D721Med (cell line): Measurements from ENCODE around the gene CLMP.

Experiments used
- DNase-seq: peaks from one replicate; pipeline ENCODE4 v3.0.0; 2011; ENCODE audit warnings: low spot score; ENCODE audit not compliant: insufficient read length
- FAIRE-seq: peaks from 2 replicates; lab custom pipeline; 2011; peaks lifted over from hg19 to GRCh38; lab: Jason Lieb, UNC
- TF ChIP-seq, protein P1 (sequence below): IDR thresholded peaks from 2 replicates; pipeline ENCODE4 v1.5.1; 2012; ENCODE audit warnings: mild to moderate bottlenecking, control low read depth; ENCODE audit not compliant: insufficient read depth; ENCODE audit errors: missing control alignments

CLMP gene, protein sequence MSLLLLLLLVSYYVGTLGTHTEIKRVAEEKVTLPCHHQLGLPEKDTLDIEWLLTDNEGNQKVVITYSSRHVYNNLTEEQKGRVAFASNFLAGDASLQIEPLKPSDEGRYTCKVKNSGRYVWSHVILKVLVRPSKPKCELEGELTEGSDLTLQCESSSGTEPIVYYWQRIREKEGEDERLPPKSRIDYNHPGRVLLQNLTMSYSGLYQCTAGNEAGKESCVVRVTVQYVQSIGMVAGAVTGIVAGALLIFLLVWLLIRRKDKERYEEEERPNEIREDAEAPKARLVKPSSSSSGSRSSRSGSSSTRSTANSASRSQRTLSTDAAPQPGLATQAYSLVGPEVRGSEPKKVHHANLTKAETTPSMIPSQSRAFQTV

DNA sequence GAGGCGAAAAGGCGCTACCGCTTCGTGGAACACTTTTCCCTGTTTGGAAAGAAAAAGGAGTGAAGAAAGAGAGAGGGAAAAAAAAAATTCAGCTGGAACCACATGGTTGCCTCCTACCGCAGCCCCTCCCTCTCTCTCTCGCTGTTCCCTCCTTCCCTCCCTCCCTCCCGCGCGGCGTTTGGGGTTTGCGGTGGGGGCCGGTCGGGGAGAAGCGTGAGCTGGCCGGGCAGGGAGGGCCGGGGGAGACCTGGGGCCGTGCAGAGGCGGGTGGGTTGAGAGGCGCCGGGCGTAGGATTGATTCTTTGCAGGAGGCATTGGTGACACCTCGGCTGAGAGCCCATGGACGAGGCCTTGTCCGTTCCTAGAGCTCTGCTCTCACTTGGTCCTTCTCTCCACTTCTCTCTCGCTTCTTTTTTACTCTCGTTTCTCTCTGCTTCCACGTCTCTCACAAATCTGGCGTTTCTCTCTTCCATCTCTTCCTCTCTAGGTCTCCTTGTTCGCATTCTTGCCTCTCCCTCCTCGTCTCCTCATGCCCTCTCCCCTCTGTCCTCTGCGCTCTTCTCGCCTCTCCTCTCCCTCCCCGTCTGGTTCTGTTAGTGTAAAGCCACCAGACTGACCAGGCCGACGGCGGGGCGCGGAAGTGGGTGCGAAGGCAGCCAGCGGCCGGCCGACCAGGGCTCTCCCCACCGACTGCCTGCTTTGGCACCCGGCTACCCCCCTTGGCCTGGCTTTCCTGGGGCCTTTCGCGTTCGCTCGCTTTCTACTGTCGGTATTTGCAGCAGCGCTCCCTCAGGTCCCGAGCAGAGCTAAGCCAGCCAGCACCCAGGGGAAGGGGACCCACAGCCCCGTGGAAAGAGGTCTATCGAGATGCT is at the start of gene CLMP:
TSS of gene CLMP (minus strand) at position 61 of the 872 bp plus-strand sequence. CDS start 308 bp downstream, outside the sequence.
- FAIRE-seq (no peak), DNase-seq (peak; percentile 32)

DNA sequence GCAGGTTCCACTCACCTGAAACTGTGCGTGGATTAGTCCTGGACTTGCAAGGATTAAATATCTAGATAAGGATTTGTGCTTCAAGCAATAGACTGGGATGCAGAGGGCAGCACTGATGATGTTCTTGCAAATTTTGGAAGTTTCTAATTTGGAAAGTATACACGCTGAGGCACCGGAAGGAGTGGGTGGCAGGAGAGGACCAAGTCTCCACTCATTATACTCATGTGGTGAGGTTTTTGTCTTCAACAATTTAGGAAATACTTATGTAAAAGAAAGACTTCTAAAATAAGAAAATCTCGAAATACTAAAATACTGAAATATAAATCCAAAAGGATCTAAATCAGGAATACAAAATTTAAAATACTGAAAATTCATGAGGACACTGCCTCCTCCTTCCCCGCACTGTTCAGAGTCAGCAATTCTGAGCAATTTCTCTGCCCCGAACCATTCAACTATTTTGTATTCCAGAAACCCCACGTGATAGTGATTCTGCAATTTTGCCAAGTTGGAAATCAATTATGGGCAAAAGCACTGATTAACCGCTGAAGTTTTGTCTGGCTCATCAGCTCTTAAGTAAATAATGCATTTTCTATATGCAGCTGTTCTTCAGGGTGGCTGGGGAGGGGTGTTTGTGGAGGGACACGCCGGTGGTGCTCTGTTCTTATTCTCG is 47.0 kb upstream of the CLMP start:
- DNase-seq (no peak), FAIRE-seq (no peak)
- TF ChIP-seq, protein P1, sequence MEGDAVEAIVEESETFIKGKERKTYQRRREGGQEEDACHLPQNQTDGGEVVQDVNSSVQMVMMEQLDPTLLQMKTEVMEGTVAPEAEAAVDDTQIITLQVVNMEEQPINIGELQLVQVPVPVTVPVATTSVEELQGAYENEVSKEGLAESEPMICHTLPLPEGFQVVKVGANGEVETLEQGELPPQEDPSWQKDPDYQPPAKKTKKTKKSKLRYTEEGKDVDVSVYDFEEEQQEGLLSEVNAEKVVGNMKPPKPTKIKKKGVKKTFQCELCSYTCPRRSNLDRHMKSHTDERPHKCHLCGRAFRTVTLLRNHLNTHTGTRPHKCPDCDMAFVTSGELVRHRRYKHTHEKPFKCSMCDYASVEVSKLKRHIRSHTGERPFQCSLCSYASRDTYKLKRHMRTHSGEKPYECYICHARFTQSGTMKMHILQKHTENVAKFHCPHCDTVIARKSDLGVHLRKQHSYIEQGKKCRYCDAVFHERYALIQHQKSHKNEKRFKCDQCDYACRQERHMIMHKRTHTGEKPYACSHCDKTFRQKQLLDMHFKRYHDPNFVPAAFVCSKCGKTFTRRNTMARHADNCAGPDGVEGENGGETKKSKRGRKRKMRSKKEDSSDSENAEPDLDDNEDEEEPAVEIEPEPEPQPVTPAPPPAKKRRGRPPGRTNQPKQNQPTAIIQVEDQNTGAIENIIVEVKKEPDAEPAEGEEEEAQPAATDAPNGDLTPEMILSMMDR, result no peak

More for the DNA sequence above, at the start of gene CLMP:
- TF ChIP-seq, protein P1, result no peak

DNA sequence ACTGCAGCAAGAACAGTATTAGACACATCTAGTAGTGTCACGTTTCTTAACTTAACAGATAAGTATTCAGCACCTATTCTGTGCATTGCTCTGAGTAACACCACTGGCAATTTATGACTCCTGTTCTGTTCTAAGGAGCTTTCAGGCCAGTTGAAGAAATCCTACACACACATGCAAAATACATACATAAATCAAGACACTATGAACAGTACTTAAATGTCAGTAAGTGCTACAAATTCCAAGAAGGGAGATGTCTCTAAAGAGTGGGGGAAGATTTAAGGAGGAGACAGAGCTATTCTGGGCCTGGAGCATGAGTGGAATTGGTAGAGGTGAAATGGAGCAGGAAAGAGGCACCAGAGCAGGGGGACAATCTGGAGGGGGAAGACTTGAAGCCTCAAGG is 46.2 kb upstream of the CLMP start:
- no peak for DNase-seq
- FAIRE-seq, result no peak
- TF ChIP-seq, protein P1, result no peak

DNA sequence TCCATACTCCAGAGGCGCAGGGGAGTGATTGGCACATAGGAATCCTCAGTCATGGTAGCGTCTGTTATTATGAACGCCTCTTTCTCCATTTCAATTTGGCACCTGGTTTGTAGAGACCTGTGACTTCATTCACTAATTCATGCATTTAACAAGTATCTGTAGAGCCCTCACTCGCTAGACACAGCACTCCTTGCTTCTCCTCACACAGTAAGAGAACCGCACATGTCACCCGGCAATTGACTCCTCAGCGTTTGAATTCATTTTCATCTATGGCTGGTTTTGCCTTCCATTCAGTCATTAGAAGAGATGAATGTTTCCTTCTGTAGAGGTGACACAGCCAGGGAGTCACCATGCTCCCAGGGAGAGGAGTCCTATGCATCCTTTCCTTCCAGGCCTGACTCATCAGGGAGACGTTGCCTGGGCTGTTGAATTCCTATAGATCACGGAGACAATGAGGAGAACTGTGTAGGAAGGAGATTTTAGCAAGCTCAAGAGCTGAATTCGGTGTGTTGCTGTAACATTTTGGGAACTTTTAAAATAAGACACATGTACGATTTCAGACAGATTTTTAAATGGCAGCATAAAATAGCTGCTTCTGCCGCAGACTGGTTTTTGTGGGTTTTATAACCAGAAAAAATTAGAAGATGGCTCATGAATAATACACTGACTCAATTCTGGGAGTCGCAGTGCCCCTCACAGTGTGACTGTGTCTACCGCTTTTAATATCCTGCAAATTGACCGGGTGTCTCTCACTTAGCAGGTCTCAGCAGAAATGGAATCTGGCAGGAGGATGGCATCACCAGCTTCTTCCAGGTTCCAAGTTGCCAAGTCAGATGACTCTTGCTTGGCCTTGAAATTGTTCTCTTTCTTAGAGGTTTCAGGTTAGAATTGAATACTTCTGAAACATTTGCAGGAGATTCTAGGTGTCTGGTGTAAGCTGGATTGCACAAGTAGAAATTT is 44.4 kb upstream of the CLMP start:
- FAIRE-seq (no peak), DNase-seq (no peak)
- TF ChIP-seq, protein P1, result no peak

DNA sequence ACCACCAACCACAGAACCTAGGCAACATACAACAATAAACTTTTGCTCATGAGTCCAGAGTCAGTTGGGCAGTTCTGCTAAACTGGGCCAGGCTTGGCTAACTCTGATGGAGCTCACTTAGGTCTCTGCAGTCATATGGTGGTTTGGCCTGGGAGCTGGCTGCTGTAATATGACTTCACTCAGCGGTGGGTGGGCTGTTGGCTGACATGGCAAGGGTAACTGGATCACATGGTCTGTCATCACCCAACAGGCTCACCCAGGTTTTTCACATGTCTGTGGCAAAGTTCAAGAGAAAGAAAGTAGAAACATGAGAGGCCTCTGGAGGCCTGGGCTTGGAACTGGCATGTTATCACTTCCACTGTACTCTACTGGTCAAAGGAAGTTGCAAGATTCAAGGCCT is 43.2 kb upstream of the CLMP start:
- DNase-seq (no peak), FAIRE-seq (no peak)
- TF ChIP-seq, protein P1, result no peak

DNA sequence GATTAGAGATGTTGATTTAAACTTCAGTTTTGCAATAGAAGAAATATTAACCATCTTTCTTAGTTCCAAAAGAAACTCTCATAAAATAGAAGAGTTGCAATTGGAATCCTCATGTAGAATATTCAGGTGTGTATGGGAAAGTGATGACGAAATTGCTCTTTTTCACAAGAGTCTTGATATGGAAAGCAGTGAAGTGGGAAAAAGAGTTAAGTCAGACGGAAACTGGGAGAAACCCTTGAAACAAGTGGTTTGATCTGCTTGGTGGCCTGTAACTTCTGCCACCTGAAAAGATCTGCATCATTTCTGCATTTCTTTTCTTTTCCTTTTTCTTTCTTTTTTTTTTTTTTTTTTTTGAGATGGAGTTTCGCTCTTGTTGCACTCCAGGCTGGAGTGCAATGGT is 41.8 kb upstream of the CLMP start:
- FAIRE-seq (no peak), DNase-seq (no peak)
- TF ChIP-seq, protein P1, result no peak
